ENCODE data around the gene IPO13.

The IPO13 gene

GRCh38 chr1:43952731-43953346 lies 6.1 kb downstream of the IPO13 start:
- ATAC-seq (replicated peaks) (no peak), DNase-seq (no peak)
- H3K27me3 Mint-ChIP-seq: no peaks in the 10 kb centered on the region
- H3K36me3 Mint-ChIP-seq: peaks cover 34 to 44% of the 10 kb centered on the region in 2 donors
- no peak overlapping the region for H3K27ac Mint-ChIP-seq
- H3K9me3 Mint-ChIP-seq: no peaks in the 10 kb centered on the region
- H3K4me3 Mint-ChIP-seq: no peak overlapping the region
- H3K4me1 Mint-ChIP-seq: peaks cover 31 to 40% of the 10 kb centered on the region in 2 donors

DNA sequence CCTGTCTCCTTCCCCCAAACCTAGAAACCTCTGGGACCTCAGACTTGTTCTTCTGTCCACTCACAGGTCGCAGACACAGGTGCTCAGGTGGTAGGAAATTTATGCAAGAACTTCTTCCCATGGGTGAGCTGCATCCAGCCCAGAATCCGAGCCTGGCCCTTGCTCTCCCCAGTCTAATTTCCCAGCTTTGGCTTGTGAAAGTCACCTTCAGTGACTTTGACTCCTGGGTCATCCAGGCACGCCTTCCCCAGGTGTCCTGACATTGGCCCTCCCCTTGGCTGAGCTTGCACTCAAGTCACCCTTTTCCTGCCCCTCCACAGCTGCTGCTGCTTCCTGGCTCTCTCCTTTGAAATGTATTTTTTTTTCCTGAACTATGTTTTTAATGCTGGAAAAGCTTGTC lies 6.6 kb downstream of the IPO13 start:
- H3K27me3 Mint-ChIP-seq: no peaks in the 10 kb centered on the region
- no peak for ATAC-seq (replicated peaks)

DNA sequence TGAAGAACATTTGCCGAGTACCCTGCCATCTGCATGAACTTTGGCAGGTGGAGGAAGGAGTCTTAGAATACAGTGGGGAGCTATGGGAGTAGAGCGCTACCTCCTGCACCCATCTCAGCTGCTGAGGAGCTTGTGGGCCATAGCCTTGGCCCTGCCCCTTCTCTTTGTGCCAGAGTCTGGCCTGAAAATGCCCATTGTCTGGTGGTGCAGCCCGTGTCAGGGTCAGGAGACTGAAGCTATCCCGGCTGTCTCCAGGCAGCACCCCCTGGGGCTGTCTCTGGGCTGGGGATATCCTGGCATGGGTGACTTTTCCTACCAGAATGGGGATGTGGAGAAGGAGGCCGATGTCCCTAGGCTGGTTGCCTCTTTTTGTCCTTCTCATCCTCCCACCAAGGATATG lies 7.3 kb downstream of the IPO13 start:
- no peak for DNase-seq
- ATAC-seq (replicated peaks): no peak
- peaks cover 21 to 28% of the 10 kb centered on the region in 2 donors for H3K4me1 Mint-ChIP-seq
- H3K36me3 Mint-ChIP-seq: peaks cover 45 to 55% of the 10 kb centered on the region in 2 donors
- no peak overlapping the region for H3K4me3 Mint-ChIP-seq
- no peaks in the 10 kb centered on the region for H3K9me3 Mint-ChIP-seq
- no peak overlapping the region for H3K27ac Mint-ChIP-seq
- H3K27me3 Mint-ChIP-seq: no peaks in the 10 kb centered on the region

More for the DNA sequence above, 6.6 kb downstream of the IPO13 start:
- Mint-ChIP-seq H3K4me1 (peaks cover 28 to 35% of the 10 kb centered on the region in 2 donors), H3K36me3 (peaks cover 39 to 49% of the 10 kb centered on the region in 2 donors), H3K9me3 (no peaks in the 10 kb centered on the region), H3K4me3 (no peak overlapping the region), H3K27ac (no peak overlapping the region)
- DNase-seq: no peak

- H3K4me3 Mint-ChIP-seq: no peak overlapping the region
- H3K27me3 Mint-ChIP-seq: no peaks in the 10 kb centered on the region
- DNase-seq (no peak), ATAC-seq (replicated peaks) (no peak)
- H3K4me1 Mint-ChIP-seq: peaks cover 8 to 11% of the 10 kb centered on the region in 2 donors
- no peaks in the 10 kb centered on the region for H3K9me3 Mint-ChIP-seq
- peaks cover 35 to 46% of the 10 kb centered on the region in 2 donors for H3K36me3 Mint-ChIP-seq
- no peak overlapping the region for H3K27ac Mint-ChIP-seq
Measured at GRCh38 chr1:43956234-43956633, 9.5 kb downstream of the IPO13 start.

GRCh38 chr1:43957407-43958040 lies 10.8 kb downstream of the IPO13 start:
- no peak overlapping the region for H3K27ac Mint-ChIP-seq
- no peaks in the 10 kb centered on the region for H3K9me3 Mint-ChIP-seq
- H3K36me3 Mint-ChIP-seq: peaks cover 40 to 48% of the 10 kb centered on the region in 2 donors
- H3K4me1 Mint-ChIP-seq: peaks cover 0 to 7% of the 10 kb centered on the region in 2 donors
- DNase-seq (no peak), ATAC-seq (replicated peaks) (no peak)
- H3K27me3 Mint-ChIP-seq: no peaks in the 10 kb centered on the region
- no peak overlapping the region for H3K4me3 Mint-ChIP-seq

DNA sequence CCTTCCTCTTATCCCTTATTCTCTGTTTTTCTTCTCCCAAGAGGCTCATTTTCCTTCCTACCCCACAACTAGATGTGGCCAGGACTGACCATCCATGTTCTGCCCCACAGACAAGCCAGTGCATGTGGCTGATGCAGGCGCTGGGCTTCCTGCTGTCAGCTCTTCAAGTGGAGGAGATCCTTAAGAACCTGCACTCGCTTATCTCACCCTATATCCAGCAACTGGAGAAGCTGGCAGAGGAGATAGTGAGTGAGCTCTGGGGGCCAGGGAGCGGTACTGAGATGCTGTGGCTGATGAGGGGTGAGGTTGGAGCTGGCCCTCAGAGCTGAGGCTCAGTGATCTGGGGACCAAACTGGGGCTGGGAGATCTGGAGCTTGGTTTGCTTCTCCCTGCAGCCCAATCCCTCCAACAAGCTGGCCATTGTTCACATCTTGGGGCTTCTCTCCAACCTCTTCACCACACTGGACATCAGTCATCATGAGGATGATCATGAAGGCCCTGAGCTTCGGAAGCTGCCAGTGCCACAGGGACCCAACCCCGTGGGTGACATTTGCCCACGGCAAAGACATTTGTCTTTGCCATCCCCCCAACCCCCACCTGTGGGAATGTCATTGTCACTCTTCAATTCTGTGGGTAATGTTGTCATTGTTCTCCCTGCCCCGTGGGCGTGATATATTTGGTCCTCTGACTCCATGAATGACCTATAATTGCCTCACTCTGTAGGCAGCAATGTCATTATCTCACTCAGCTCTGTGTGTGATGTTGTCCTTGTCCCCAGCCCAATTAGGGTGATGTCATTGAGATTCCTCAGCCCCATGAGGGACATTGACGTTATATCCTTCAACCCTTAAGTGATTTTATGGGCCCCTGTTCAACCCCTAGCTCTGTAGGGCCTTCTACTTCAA lies 11.9 kb downstream of the IPO13 start:
- no peak overlapping the region for H3K4me3 Mint-ChIP-seq
- no peak overlapping the region for H3K27ac Mint-ChIP-seq
- H3K36me3 Mint-ChIP-seq: peaks cover 42 to 46% of the 10 kb centered on the region in 2 donors
- H3K9me3 Mint-ChIP-seq: no peaks in the 10 kb centered on the region
- no peak for ATAC-seq (replicated peaks)
- H3K27me3 Mint-ChIP-seq: no peaks in the 10 kb centered on the region
- DNase-seq: no peak
- peaks cover 0 to 4% of the 10 kb centered on the region in 2 donors for H3K4me1 Mint-ChIP-seq

DNA sequence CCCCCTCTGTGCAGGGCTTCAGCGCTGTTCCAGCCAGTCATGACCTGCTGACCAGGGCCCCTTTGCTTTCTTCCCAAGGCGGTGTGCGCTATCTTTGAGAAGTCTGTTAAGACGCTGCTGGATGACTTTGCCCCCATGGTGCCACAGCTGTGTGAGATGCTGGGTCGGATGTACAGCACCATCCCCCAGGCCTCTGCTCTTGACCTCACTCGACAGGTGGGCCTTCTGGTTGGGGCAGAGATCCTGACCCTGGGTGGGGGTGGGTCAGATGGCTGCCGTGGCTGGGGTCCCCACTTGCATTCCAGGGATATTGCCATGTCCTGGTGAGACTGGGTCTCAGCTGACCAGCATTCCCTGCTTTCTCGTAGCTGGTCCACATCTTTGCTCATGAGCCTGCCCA lies 14.0 kb downstream of the IPO13 start:
- Mint-ChIP-seq H3K4me1 (peaks cover 0 to 3% of the 10 kb centered on the region in 2 donors), H3K4me3 (no peak overlapping the region), H3K27me3 (no peaks in the 10 kb centered on the region), H3K9me3 (no peaks in the 10 kb centered on the region), H3K27ac (no peak overlapping the region), H3K36me3 (peaks cover 32 to 37% of the 10 kb centered on the region in 2 donors)
- ATAC-seq (replicated peaks): no peak
- DNase-seq: no peak

DNA sequence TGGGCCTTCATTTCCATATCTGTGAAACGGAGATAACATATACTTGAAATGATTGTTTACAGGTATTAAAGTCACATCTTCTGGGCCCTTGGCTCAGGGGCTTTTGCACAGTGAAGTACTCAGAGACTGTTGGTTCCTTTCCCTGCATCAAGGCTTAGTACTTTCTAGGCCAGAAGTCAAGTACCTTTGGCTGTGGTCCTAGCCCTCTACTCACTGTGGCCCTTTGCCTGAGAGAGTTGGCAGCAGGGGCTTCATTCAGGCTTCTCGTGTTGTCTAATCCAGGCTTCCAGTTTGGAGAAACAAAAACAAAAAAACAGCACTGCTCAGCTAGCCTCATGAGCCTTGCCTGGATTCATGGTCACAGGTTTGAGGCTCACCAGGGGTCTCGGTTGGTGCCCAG lies 14.9 kb downstream of the IPO13 start:
- Mint-ChIP-seq H3K4me1 (peaks cover 0 to 3% of the 10 kb centered on the region in 2 donors), H3K27ac (no peak overlapping the region), H3K4me3 (no peak overlapping the region), H3K36me3 (peaks cover 29 to 35% of the 10 kb centered on the region in 2 donors), H3K27me3 (no peaks in the 10 kb centered on the region), H3K9me3 (no peaks in the 10 kb centered on the region)
- ATAC-seq (replicated peaks) (no peak), DNase-seq (no peak)

DNA sequence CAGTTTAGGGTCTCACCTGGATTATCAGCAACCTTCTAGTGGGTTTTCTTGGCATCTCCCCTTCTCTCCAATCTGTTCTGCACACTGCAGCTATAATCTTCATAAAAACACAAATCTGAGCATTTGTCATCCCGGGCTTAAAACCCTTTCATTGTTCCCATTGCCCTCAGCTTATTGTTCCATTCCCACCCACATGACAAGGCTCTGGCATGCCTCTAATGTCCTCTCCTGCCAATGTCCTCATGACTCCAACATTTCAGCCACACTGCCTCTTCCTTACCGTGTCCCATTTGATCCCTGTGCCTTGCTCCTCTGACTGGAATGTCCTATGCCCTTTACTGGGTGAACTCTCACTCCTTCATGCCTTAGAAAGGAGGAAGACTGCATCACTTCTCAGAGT lies 15.6 kb downstream of the IPO13 start:
- Mint-ChIP-seq H3K27ac (no peak overlapping the region), H3K36me3 (peaks cover 28 to 36% of the 10 kb centered on the region in 2 donors), H3K4me1 (peaks cover 0 to under 1% of the 10 kb centered on the region in 2 donors), H3K9me3 (no peaks in the 10 kb centered on the region), H3K27me3 (no peaks in the 10 kb centered on the region), H3K4me3 (no peak overlapping the region)
- DNase-seq (no peak), ATAC-seq (replicated peaks) (no peak)

- Mint-ChIP-seq H3K36me3 (peaks cover 30 to 37% of the 10 kb centered on the region in 2 donors), H3K4me1 (no peaks in the 10 kb centered on the region), H3K4me3 (no peak overlapping the region), H3K9me3 (no peaks in the 10 kb centered on the region), H3K27me3 (no peaks in the 10 kb centered on the region), H3K27ac (no peak overlapping the region)
- DNase-seq: no peak
- no peak for ATAC-seq (replicated peaks)
Measured at GRCh38 chr1:43963006-43963405, 16.3 kb downstream of the IPO13 start.

DNA sequence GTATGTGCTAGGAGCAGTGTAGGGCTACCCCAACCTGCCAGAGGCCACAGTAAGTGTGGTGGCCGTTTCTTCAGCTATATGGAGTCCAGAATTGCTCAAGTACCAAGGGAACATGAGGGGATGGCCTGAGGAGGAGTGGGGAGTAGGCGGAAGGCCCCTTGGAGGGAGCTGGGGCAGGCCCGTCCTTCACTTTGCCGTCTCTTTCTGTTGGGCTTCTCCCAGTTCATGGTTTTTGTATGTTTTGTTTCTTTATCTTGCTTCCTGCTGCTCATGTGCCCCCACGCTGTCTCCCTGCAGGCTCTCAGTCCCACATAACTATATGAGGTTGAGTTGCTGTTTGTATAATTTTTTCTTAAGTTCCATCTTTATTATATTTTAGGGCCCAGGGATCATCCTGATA lies 17.1 kb downstream of the IPO13 start:
- DNase-seq (no peak), ATAC-seq (replicated peaks) (no peak)
- Mint-ChIP-seq H3K27me3 (no peaks in the 10 kb centered on the region), H3K4me1 (no peaks in the 10 kb centered on the region), H3K36me3 (peaks cover 27 to 31% of the 10 kb centered on the region in 2 donors), H3K27ac (no peak overlapping the region), H3K4me3 (no peak overlapping the region), H3K9me3 (no peaks in the 10 kb centered on the region)

DNA sequence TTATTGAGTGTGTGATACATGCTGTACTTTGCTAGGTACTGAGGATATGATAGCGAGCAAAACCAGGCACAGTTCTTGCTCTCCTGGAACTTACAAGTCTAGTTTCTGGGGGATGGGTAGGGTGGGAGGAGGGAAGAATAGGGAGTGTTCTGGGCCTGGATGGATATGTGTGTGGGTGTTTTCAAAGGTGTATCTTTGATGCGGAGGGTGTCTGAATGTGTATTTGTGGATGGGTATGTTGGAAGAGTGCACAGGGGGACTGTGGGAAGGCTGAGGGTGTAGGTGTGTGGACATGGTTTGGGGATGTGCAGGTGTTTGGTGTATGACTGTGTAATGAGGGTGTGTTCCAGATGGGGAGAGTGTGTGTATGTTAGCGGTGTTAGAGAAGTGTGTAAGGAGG lies 18.6 kb downstream of the IPO13 start:
- H3K4me1 Mint-ChIP-seq: peaks cover 3 to 13% of the 10 kb centered on the region in 2 donors
- no peaks in the 10 kb centered on the region for H3K27me3 Mint-ChIP-seq
- no peak overlapping the region for H3K27ac Mint-ChIP-seq
- H3K36me3 Mint-ChIP-seq: peaks cover 23 to 30% of the 10 kb centered on the region in 2 donors
- DNase-seq (no peak), ATAC-seq (replicated peaks) (no peak)
- no peak overlapping the region for H3K4me3 Mint-ChIP-seq
- no peaks in the 10 kb centered on the region for H3K9me3 Mint-ChIP-seq

- no peak overlapping the region for H3K27ac Mint-ChIP-seq
- peaks cover 15 to 30% of the 10 kb centered on the region in 2 donors for H3K4me1 Mint-ChIP-seq
- ATAC-seq (replicated peaks): no peak
- DNase-seq: no peak
- H3K27me3 Mint-ChIP-seq: no peaks in the 10 kb centered on the region
- H3K36me3 Mint-ChIP-seq: peaks cover 21 to 28% of the 10 kb centered on the region in 2 donors
- peak overlapping the region in 1 of 2 donors; percentile 17 for H3K4me3 Mint-ChIP-seq
- no peaks in the 10 kb centered on the region for H3K9me3 Mint-ChIP-seq
Measured at GRCh38 chr1:43968348-43968948, 21.7 kb downstream of the IPO13 start.

DNA sequence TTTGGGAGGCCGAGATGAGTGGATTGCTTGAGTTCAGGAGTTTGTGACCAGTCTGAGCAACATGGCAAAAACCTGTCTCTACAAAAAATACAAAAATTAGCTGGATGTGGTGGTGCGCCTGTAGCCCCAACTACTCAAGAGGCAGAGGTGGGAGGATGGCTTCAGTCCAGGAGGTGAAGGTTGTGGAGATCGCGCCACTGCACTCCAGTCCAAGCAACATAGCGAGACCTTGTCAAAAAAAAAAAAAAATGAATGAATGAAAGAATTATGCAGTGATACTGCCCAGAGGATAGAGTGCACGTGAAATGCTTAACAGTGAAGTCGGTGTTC lies 22.6 kb downstream of the IPO13 start:
- DNase-seq: no peak
- no peaks in the 10 kb centered on the region for H3K9me3 Mint-ChIP-seq
- no peaks in the 10 kb centered on the region for H3K27me3 Mint-ChIP-seq
- peak overlapping the region; percentile 94 to 95 for H3K4me3 Mint-ChIP-seq
- no peak for ATAC-seq (replicated peaks)
- no peak overlapping the region for H3K27ac Mint-ChIP-seq
- H3K36me3 Mint-ChIP-seq: peaks cover 25 to 31% of the 10 kb centered on the region in 2 donors
- H3K4me1 Mint-ChIP-seq: peaks cover 23 to 39% of the 10 kb centered on the region in 2 donors
